Measurements from ENCODE around the gene KIF19. TPM values are rescaled to one million over a fixed set of nuclear protein-coding genes. Genes with fewer than 3 reads are reported as not detected.

The KIF19 gene
- total RNA-seq, 2 donors from 2014 or later: 0.27 to 2.4 TPM

DNA sequence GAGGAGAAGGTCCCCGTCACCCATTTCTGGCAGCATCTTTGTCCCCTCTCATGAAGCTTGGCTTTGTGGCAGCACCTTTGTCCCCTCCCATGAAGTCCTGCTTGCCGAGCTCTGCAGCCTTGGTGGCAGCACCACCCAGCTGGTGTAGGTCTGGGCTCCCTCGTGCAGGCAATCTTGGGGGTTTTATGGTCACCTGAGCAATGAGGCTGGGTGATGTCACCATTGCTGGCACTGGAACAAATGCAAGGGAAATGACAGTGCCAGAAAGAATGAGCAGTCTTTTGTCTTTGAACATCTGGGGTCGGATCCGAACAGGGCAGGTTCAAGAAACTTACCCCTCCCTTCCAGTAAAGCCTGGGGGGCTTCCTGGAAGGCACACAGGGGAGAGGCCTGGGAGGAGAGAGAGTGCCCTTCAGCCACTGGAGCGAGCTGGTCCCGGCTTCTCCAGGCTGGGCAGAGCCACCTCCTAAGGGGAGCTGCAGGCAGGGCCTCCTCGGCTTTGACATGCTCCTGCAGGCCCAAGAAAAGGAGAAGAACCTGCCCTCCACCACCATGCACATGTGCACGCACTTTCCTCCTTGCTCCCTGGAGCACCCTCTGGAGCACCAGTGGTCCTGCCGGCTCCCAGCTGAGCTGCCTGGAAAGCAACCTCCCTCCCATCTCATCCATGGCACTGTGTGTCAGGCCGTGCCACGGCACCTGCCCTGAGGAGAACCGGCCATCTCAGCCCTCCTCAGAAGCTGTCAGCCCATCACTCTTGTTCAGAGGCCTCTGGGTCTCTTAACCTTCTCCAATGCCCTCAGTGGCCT lies 19.6 kb downstream of the KIF19 start:
- no peak overlapping the region for H3K4me3 Mint-ChIP-seq
- no peaks in the 10 kb centered on the region for H3K9me3 Mint-ChIP-seq
- Histone ChIP-seq H3K36me3 (ENCODE audit: control insufficient read depth, insufficient read depth, low read length) (no peaks in the 10 kb centered on the region), H3K4me3 (ENCODE audit: low read length) (no peak overlapping the region), H3K27me3 (ENCODE audit: control insufficient read depth, insufficient read depth, low read length, poor library complexity, severe bottlenecking) (peaks cover 24% of the 10 kb centered on the region), H3K9me3 (ENCODE audit: control insufficient read depth, low read length) (no peaks in the 10 kb centered on the region), H3K4me1 (ENCODE audit: control insufficient read depth, insufficient read depth, low read length) (no peaks in the 10 kb centered on the region), H3K27ac (ENCODE audit: low read depth, low read length) (no peak overlapping the region), H3K9ac (ENCODE audit: extremely low read depth, low read length, poor library complexity, severe bottlenecking) (no peak overlapping the region)
- H3K27ac Mint-ChIP-seq: no peak overlapping the region
- 93 to 100% methylated on average over 1 to 13 of the region's 13 CpGs for WGBS, 2 experiments (ENCODE audit: insufficient coverage in 1 of 2, insufficient read length in 1 of 2)
- peaks cover 2% of the 10 kb centered on the region for H3K4me1 Mint-ChIP-seq
- no peak for DNase-seq
- H3K36me3 Mint-ChIP-seq (ENCODE audit: low read depth): no peaks in the 10 kb centered on the region
- TF ChIP-seq, protein P1, sequence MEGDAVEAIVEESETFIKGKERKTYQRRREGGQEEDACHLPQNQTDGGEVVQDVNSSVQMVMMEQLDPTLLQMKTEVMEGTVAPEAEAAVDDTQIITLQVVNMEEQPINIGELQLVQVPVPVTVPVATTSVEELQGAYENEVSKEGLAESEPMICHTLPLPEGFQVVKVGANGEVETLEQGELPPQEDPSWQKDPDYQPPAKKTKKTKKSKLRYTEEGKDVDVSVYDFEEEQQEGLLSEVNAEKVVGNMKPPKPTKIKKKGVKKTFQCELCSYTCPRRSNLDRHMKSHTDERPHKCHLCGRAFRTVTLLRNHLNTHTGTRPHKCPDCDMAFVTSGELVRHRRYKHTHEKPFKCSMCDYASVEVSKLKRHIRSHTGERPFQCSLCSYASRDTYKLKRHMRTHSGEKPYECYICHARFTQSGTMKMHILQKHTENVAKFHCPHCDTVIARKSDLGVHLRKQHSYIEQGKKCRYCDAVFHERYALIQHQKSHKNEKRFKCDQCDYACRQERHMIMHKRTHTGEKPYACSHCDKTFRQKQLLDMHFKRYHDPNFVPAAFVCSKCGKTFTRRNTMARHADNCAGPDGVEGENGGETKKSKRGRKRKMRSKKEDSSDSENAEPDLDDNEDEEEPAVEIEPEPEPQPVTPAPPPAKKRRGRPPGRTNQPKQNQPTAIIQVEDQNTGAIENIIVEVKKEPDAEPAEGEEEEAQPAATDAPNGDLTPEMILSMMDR (conservative IDR thresholded peaks at IDR 0.05): no peak
- H3K27me3 Mint-ChIP-seq (ENCODE audit: insufficient read depth): peaks cover 34% of the 10 kb centered on the region

DNA sequence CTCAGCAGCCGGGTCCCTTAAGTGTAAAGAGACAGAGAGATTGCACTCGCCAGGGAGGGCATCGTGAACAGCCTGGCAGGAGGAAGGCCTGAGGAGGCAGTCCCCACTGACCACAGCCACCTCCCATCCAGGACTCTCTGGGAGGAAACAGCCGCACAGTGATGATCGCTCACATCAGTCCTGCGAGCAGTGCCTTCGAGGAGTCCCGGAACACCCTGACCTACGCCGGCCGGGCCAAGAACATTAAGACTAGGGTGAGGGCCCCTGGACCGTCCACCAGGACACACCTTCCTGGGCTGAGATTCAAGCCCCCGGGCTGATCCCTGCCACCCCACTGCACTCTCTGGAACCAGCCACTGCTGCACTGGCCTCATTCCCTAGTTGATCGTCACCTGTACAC lies 21.6 kb downstream of the KIF19 start:
- Histone ChIP-seq H3K4me3 (ENCODE audit: low read length) (no peak overlapping the region), H3K9me3 (ENCODE audit: control insufficient read depth, low read length) (no peaks in the 10 kb centered on the region), H3K27me3 (ENCODE audit: control insufficient read depth, insufficient read depth, low read length, poor library complexity, severe bottlenecking) (peaks cover 44% of the 10 kb centered on the region), H3K27ac (ENCODE audit: low read depth, low read length) (no peak overlapping the region), H3K36me3 (ENCODE audit: control insufficient read depth, insufficient read depth, low read length) (no peaks in the 10 kb centered on the region), H3K4me1 (ENCODE audit: control insufficient read depth, insufficient read depth, low read length) (no peaks in the 10 kb centered on the region), H3K9ac (ENCODE audit: extremely low read depth, low read length, poor library complexity, severe bottlenecking) (no peak overlapping the region)
- Mint-ChIP-seq H3K4me1 (no peaks in the 10 kb centered on the region), H3K36me3 (ENCODE audit: low read depth) (no peaks in the 10 kb centered on the region), H3K27ac (no peak overlapping the region), H3K27me3 (ENCODE audit: insufficient read depth) (peaks cover 54% of the 10 kb centered on the region), H3K9me3 (no peaks in the 10 kb centered on the region), H3K4me3 (no peak overlapping the region)
- 89 to 95% methylated on average over 13 to 14 of the region's 14 CpGs for WGBS, 2 experiments (ENCODE audit: insufficient coverage in 1 of 2, insufficient read length in 1 of 2)
- DNase-seq: no peak
- TF ChIP-seq, protein P1 (conservative IDR thresholded peaks at IDR 0.05): no peak

DNA sequence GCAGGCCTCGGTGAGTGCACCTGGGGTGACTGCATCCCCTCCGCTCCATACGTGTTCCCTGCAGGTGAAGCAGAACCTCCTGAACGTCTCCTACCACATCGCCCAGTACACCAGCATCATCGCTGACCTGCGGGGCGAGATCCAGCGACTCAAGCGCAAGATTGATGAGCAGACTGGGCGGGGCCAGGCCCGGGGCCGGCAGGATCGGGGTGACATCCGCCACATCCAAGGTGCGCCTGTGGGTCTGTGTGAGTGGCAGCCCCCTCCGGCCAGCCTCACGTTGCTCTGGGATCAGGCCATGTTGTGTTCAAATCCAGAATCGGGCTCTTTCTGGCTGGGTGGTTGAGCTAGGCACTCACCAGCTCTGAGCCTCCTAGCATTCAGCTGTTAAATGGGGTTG lies 23.1 kb downstream of the KIF19 start:
- Histone ChIP-seq H3K27me3 (ENCODE audit: control insufficient read depth, insufficient read depth, low read length, poor library complexity, severe bottlenecking) (peaks cover 59% of the 10 kb centered on the region), H3K27ac (ENCODE audit: low read depth, low read length) (no peak overlapping the region), H3K4me3 (ENCODE audit: low read length) (no peak overlapping the region), H3K9me3 (ENCODE audit: control insufficient read depth, low read length) (no peaks in the 10 kb centered on the region), H3K9ac (ENCODE audit: extremely low read depth, low read length, poor library complexity, severe bottlenecking) (no peak overlapping the region), H3K36me3 (ENCODE audit: control insufficient read depth, insufficient read depth, low read length) (no peaks in the 10 kb centered on the region), H3K4me1 (ENCODE audit: control insufficient read depth, insufficient read depth, low read length) (no peaks in the 10 kb centered on the region)
- WGBS, 2 experiments (ENCODE audit: insufficient coverage in 1 of 2, insufficient read length in 1 of 2): 89 to 96% methylated on average over 17 to 19 of the region's 19 CpGs
- Mint-ChIP-seq H3K27ac (no peak overlapping the region), H3K27me3 (ENCODE audit: insufficient read depth) (peaks cover 69% of the 10 kb centered on the region), H3K4me1 (no peaks in the 10 kb centered on the region), H3K4me3 (no peak overlapping the region), H3K9me3 (no peaks in the 10 kb centered on the region), H3K36me3 (ENCODE audit: low read depth) (no peaks in the 10 kb centered on the region)
- no peak for DNase-seq
- TF ChIP-seq, protein P1 (conservative IDR thresholded peaks at IDR 0.05): no peak

Measured in endodermal cell (in vitro differentiated cells).